Measurements from ENCODE around the gene TUBGCP2.

DNA sequence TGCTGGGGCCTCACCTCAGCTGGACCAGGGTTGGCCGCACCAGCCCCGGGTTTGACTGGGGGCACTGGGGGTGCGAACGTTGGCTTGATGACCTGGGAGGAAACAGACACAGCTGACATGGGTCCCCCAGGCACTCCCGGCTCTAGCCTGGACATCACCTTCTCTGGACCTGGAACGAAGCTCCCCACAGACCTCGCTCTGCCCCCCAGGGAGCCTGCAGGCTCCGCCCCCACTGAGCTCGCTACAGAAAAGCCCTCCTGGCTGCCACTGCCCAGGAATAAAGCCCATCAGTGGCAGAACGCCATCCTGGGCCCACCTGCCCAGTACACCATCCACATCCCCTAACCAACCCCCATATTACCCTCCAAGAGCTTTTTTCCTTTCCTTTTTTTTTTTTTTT lies 45.0 kb downstream of the TUBGCP2 start:
- TF ChIP-seq, protein P1, sequence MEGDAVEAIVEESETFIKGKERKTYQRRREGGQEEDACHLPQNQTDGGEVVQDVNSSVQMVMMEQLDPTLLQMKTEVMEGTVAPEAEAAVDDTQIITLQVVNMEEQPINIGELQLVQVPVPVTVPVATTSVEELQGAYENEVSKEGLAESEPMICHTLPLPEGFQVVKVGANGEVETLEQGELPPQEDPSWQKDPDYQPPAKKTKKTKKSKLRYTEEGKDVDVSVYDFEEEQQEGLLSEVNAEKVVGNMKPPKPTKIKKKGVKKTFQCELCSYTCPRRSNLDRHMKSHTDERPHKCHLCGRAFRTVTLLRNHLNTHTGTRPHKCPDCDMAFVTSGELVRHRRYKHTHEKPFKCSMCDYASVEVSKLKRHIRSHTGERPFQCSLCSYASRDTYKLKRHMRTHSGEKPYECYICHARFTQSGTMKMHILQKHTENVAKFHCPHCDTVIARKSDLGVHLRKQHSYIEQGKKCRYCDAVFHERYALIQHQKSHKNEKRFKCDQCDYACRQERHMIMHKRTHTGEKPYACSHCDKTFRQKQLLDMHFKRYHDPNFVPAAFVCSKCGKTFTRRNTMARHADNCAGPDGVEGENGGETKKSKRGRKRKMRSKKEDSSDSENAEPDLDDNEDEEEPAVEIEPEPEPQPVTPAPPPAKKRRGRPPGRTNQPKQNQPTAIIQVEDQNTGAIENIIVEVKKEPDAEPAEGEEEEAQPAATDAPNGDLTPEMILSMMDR (optimal IDR thresholded peaks at IDR 0.05 in 1 of 3, IDR thresholded peaks at IDR 0.05 in 1 of 3, conservative IDR thresholded peaks at IDR 0.05 in 1 of 3; ENCODE audit: extremely low read depth in 1 of 3, insufficient read depth in 2 of 3, low read length in 3 of 3): no peak
- TF ChIP-seq EZH2 (IDR thresholded peaks at IDR 0.05; ENCODE audit: low read length): no peak

All from keratinocyte (primary cell).